K562 (cell line): Measurements from ENCODE around the gene ARHGAP15. TPM values are rescaled to one million over a fixed set of nuclear protein-coding genes. Genes with fewer than 3 reads are reported as not detected.

ENCODE experiments used
- ATAC-seq: fragments of 200-7000 bp; cut with Tn5 transposase; 3 replicates; pipeline ENCODE4 v1.9.1; 2020; ENCODE audit warnings: moderate library complexity
- BruUV-seq: library from RNA; stranded (reverse); fragments of 400-500 nt; replicated peaks from 2 replicates; lab custom pipeline; 2021; lab: Mats Ljungman, UMichigan
- CTCF ChIA-PET: fragments of 300-600 bp; formaldehyde crosslinking; extraction: SDS; loops from one replicate; lab custom pipeline; 2021; ENCODE audit warnings: low intra/inter-chr PET ratio; lab: Yijun Ruan, JAX
- POLR2A ChIA-PET: fragments of 300-600, 350-650 bp; sonication (Branson Sonifier 250); formaldehyde crosslinking; extraction: SDS; loops from one replicate; lab custom pipeline; 2021; ENCODE audit warnings: antibody characterized with exemption, inconsistent platforms; lab: Yijun Ruan, JAX
- DNase-seq, 4 experiments: peaks; one replicate each; pipeline versions ENCODE4 v3.0.0 to v3.0.0-alpha.2; 2011 to 2018; ENCODE audit warnings: low spot score in 3 of 4, mixed read lengths in 3 of 4; ENCODE audit errors: extremely low read depth in 1 of 4
- FAIRE-seq: peaks from 2 replicates; lab custom pipeline; 2011; peaks lifted over from hg19 to GRCh38; lab: Jason Lieb, UNC
- H2AFZ ChIP-seq: 2 replicates; pipeline ENCODE4 v1.6.0; 2011; ENCODE audit warnings: low read depth, low read length, control low read depth, inconsistent platforms
- H3K27ac ChIP-seq: fragments of 200-600 bp; 3 replicates; pipeline ENCODE4 v1.8.0; 2011; ENCODE audit warnings: low read depth, mild to moderate bottlenecking, control low read depth, inconsistent platforms, low read length, moderate library complexity, mixed read lengths; ENCODE audit errors: extremely low read depth
- H3K27me3 ChIP-seq, 2 experiments: fragments of 300-600 bp in 1 of 2; 2 replicates in 1 of 2; 3 replicates in 1 of 2; pipeline versions ENCODE4 v1.6.0 to v1.8.0; 2011; ENCODE audit warnings: inconsistent platforms in 2 of 2, low read length in 2 of 2, mild to moderate bottlenecking in 1 of 2, mixed read lengths in 1 of 2, moderate library complexity in 1 of 2; ENCODE audit not compliant: control insufficient read depth in 2 of 2, insufficient read depth in 2 of 2
- H3K36me3 ChIP-seq: fragments of 300-600 bp; 3 replicates; pipeline ENCODE4 v1.8.0; 2011; ENCODE audit warnings: mild to moderate bottlenecking, low read length, inconsistent platforms; ENCODE audit not compliant: control insufficient read depth, insufficient read depth
- H3K4me1 ChIP-seq, 2 experiments: fragments of 200-600 bp in 1 of 2; replicated peaks in 1 of 2; 2 replicates in 1 of 2; 3 replicates in 1 of 2; pipeline versions ENCODE4 v1.5.1 to v1.8.0; 2011; ENCODE audit warnings: inconsistent platforms in 2 of 2, low read length in 2 of 2, mild to moderate bottlenecking in 1 of 2, mixed read lengths in 1 of 2, moderate library complexity in 1 of 2; ENCODE audit not compliant: control insufficient read depth in 2 of 2, insufficient read depth in 2 of 2
- H3K4me2 ChIP-seq: 2 replicates; pipeline ENCODE4 v1.6.1; 2011; ENCODE audit warnings: low read length, control low read depth, inconsistent platforms, mixed read lengths; ENCODE audit not compliant: insufficient read depth
- H3K4me3 ChIP-seq: fragments of 200-600 bp; sonication (generic), shearing (Covaris generic); 2 replicates; pipeline ENCODE4 v1.5.1; 2016; ENCODE audit warnings: control low read depth, inconsistent platforms
- H3K79me2 ChIP-seq: fragments of 200-600 bp; 3 replicates; pipeline ENCODE4 v1.8.0; 2011; ENCODE audit warnings: low read length, inconsistent platforms; ENCODE audit not compliant: control insufficient read depth, insufficient read depth
- H3K9ac ChIP-seq, 2 experiments: 2 replicates each; pipeline versions ENCODE4 v1.6.0 to v1.6.1; 2011; ENCODE audit warnings: low read depth in 2 of 2, low read length in 2 of 2, control low read depth in 1 of 2, inconsistent platforms in 1 of 2, mild to moderate bottlenecking in 1 of 2, mixed read lengths in 1 of 2; ENCODE audit not compliant: insufficient read depth in 1 of 2
- H3K9me1 ChIP-seq: one replicate; pipeline ENCODE4 v1.6.0; 2011; ENCODE audit warnings: inconsistent platforms, mild to moderate bottlenecking, low read length, moderate library complexity; ENCODE audit not compliant: control insufficient read depth, insufficient read depth
- H3K9me3 ChIP-seq: replicated peaks from 2 replicates; pipeline ENCODE4 v1.5.1; 2011; ENCODE audit warnings: low read depth, low read length, inconsistent platforms; ENCODE audit not compliant: control insufficient read depth, insufficient read depth
- H4K20me1 ChIP-seq: replicated peaks from 2 replicates; pipeline ENCODE4 v1.6.1; 2011; ENCODE audit warnings: low read length, inconsistent platforms, mixed read lengths; ENCODE audit not compliant: control insufficient read depth, insufficient read depth
- BRF2 ChIP-seq: IDR thresholded peaks from 3 replicates; pipeline ENCODE4 v1.6.1; 2011; ENCODE audit warnings: borderline replicate concordance, mild to moderate bottlenecking; ENCODE audit not compliant: insufficient read length, insufficient read depth
- CBX8 ChIP-seq: fragments of 200-600 bp; sonication (generic); IDR thresholded peaks from 2 replicates; pipeline ENCODE4 v1.6.1; 2012; ENCODE audit warnings: borderline replicate concordance, mixed run types, low read depth, mild to moderate bottlenecking, moderate library complexity, mixed read lengths, low read length, control low read depth, inconsistent platforms; ENCODE audit not compliant: poor library complexity, severe bottlenecking; ENCODE audit errors: extremely low read depth
- ID3 ChIP-seq, 2 experiments: fragments of 250-450 bp in 1 of 2; fragments of 450-650 bp in 1 of 2; sonication (Bioruptor Pico) in 1 of 2; IDR thresholded peaks; 2 replicates each; pipeline versions ENCODE4 v1.6.1 to v1.8.0; 2016 to 2021; ENCODE audit warnings: mild to moderate bottlenecking in 2 of 2, moderate library complexity in 2 of 2, missing compliant biosample characterization in 1 of 2, missing genetic modification characterization in 1 of 2
- NFIX ChIP-seq: fragments of 250-450 bp; sonication (Bioruptor Pico); IDR thresholded peaks from 2 replicates; pipeline ENCODE4 v1.4.0; 2020; ENCODE audit warnings: low read depth, mild to moderate bottlenecking, moderate library complexity
- RREB1 ChIP-seq: fragments of 250-450 bp; sonication (Bioruptor Pico); IDR thresholded peaks from 2 replicates; pipeline ENCODE4 v1.4.0; 2020
- SIX5 ChIP-seq, 2 experiments: IDR thresholded peaks; 2 replicates each; pipeline ENCODE4 v1.6.1; 2011; ENCODE audit warnings: low read length in 2 of 2, borderline replicate concordance in 1 of 2, low read depth in 1 of 2, mild to moderate bottlenecking in 1 of 2, moderate library complexity in 1 of 2; ENCODE audit not compliant: insufficient read depth in 1 of 2
- SNAPC5 ChIP-seq: fragments of 250-450 bp; sonication (Bioruptor Pico); IDR thresholded peaks from 2 replicates; pipeline ENCODE4 v1.8.0; 2021; ENCODE audit warnings: moderate library complexity, mild to moderate bottlenecking, inconsistent platforms
- TOE1 ChIP-seq, 2 experiments: fragments of 450-650 bp in 1 of 2; sonication (generic) in 1 of 2; formaldehyde crosslinking in 1 of 2; IDR thresholded peaks; 2 replicates each; pipeline versions ENCODE4 v1.7.1 to v1.8.0; 2016 to 2022; ENCODE audit warnings: borderline replicate concordance in 2 of 2, mild to moderate bottlenecking in 2 of 2, antibody characterized with exemption in 1 of 2, inconsistent platforms in 1 of 2, low read depth in 1 of 2, missing genetic modification reagents in 1 of 2, moderate library complexity in 1 of 2
- ZNF121 ChIP-seq: sonication (generic); formaldehyde crosslinking; conservative IDR thresholded peaks from 2 replicates; pipeline ENCODE4 v1.8.0; 2022; ENCODE audit warnings: missing genetic modification reagents
- ZNF589 ChIP-seq: fragments of 200-800 bp; sonication (Bioruptor generic); IDR thresholded peaks from 2 replicates; pipeline ENCODE4 v1.6.1; 2016; ENCODE audit warnings: low read depth, missing genetic modification characterization, missing compliant biosample characterization
- in situ Hi-C: fragments of 300-500 bp; cut with MboI; formaldehyde crosslinking; loops from 4 replicates; pipeline ENCODE4 v1.15.0; 2018; ENCODE audit warnings: inconsistent platforms, mixed read lengths
- intact Hi-C: fragments of 100-400 bp; cut with micrococcal nuclease; formaldehyde crosslinking; loops from 2 replicates; pipeline ENCODE4 v1.14.2; 2022
- polyA plus RNA-seq, 8 experiments: library from polyadenylated mRNA; depleted of rRNA in 4 of 8; stranded (reverse) in 5 of 8; unstranded in 3 of 8; fragments of >200 nt; fragmentation: Nextera tagmentation in 2 of 8; fragmentation: Illumina TruSeq in 1 of 8; extraction: Ambion mirVana in 2 of 8; extraction: Trizol in 1 of 8; gene quantifications; 2 replicates each; pipeline versions ENCODE4 v1.2.1 to v1.2.3, GENCODE V29; 2011 to 2014; ENCODE audit warnings: inconsistent platforms in 1 of 8, missing spikeins in 1 of 8
- total RNA-seq, 7 experiments: library from RNA; depleted of rRNA in 6 of 7; stranded (reverse); fragments of >200 nt in 6 of 7; fragmentation: Illumina TruSeq in 2 of 7; extraction: Trizol in 2 of 7; gene quantifications; 2 replicates each; pipeline versions ENCODE4 v1.2.1 to v1.2.3, GENCODE V29; 2011 to 2021; ENCODE audit warnings: low replicate concordance in 1 of 7

ARHGAP15 gene
- total and polyA plus RNA-seq, 9 of the 15 experiments (the other 6 are each of a cell fraction or from before 2014, with no cell fraction given): 1.5 to 17.9 (median 7.9) TPM

- ChIA-PET CTCF (no interaction called here), POLR2A (no interaction called here)
- in situ Hi-C loops: no loop called here
- ATAC-seq (no peak), FAIRE-seq (no peak), DNase-seq (no peak)
- H3K36me3 ChIP-seq: no peaks in the 10 kb centered on the region
- no peaks in the 10 kb centered on the region for H3K9me1 ChIP-seq
- no peak overlapping the region for H2AFZ ChIP-seq
- intact Hi-C loops: no loop called here
- no peaks in the 10 kb centered on the region for H3K9me3 ChIP-seq
- H3K4me3 ChIP-seq: no peak overlapping the region
- H3K4me1 ChIP-seq: no peaks in the 10 kb centered on the region
- H3K9ac ChIP-seq: no peak overlapping the region
- H3K27me3 ChIP-seq: no peaks in the 10 kb centered on the region
- no peak overlapping the region for H3K4me2 ChIP-seq
- H3K27ac ChIP-seq: no peak overlapping the region
- H4K20me1 ChIP-seq: no peaks in the 10 kb centered on the region
- H3K79me2 ChIP-seq: no peaks in the 10 kb centered on the region
- BruUV-seq: no TSS peak
- TF ChIP-seq TOE1 (IDR thresholded peaks at IDR 0.05; ENCODE audit: borderline replicate concordance) (no peak), TOE1 (CRISPR knock-in tag; IDR thresholded peaks at IDR 0.05; ENCODE audit: borderline replicate concordance, low read depth) (no peak), SIX5 (IDR thresholded peaks at IDR 0.05; ENCODE audit: borderline replicate concordance in 1 of 2, insufficient read depth in 1 of 2, low read depth in 1 of 2, low read length in 2 of 2) (no peak), BRF2 (no peak), CBX8 (no peak), ID3 (CRISPR knock-in tag; IDR thresholded peaks at IDR 0.05) (no peak), ID3 (tag; IDR thresholded peaks at IDR 0.05) (no peak), ZNF121 (CRISPR knock-in tag) (no peak), NFIX (CRISPR knock-in tag) (no peak), ZNF589 (CRISPR knock-in tag) (no peak), SNAPC5 (CRISPR knock-in tag) (no peak), RREB1 (CRISPR knock-in tag) (no peak)
Observed at GRCh38 chr2:143532061-143532460, 402.8 kb downstream of the ARHGAP15 start.
